Prostate gland (tissue), 2 donors: ENCODE measurements around the gene CRACR2A.

Experiments used
- CTCF ChIP-seq, 4 experiments: fragments of 200-600 bp in 2 of 4; fragments of 450-650 bp in 2 of 4; sonication (generic) in 2 of 4; IDR thresholded peaks; 1 replicate in 3 of 4; 2 replicates in 1 of 4; pipeline ENCODE4 v1.5.1; 2016 to 2019; ENCODE audit warnings: antibody characterized with exemption in 4 of 4, mild to moderate bottlenecking in 2 of 4, moderate library complexity in 2 of 4
- POLR2A ChIP-seq: fragments of 450-650 bp; IDR thresholded peaks from one replicate; pipeline ENCODE4 v1.6.1; 2016; ENCODE audit warnings: antibody characterized with exemption, mild to moderate bottlenecking
- POLR2AphosphoS5 ChIP-seq: sonication (generic); formaldehyde crosslinking; IDR thresholded peaks from one replicate; pipeline ENCODE4 v1.6.1; 2017; ENCODE audit warnings: antibody characterized with exemption

GRCh38 chr12:3622822-3623690 lies 129.9 kb downstream of the CRACR2A start:
- TF ChIP-seq CTCF (IDR thresholded peaks at IDR 0.05) (no peak), POLR2AphosphoS5 (no peak), POLR2A (no peak)
